H1 (cell line): ENCODE data around the gene LCN12. TPM values are rescaled to one million over a fixed set of nuclear protein-coding genes. Genes with fewer than 3 reads are reported as not detected.
A peak's percentile ranks its signal among the peaks of the same experiment; 100 is the strongest.

Experiments
- CTCF ChIA-PET: fragments of 300-600 bp; sonication (Branson Sonifier 250); formaldehyde crosslinking; loops from one replicate; lab custom pipeline; 2021; ENCODE audit not compliant: partially characterized antibody; lab: Charles Lee
- POLR2A ChIA-PET: fragments of 300-600 bp; sonication (Branson Sonifier 250); formaldehyde crosslinking; loops from one replicate; lab custom pipeline; 2021; ENCODE audit warnings: inconsistent platforms; ENCODE audit not compliant: partially characterized antibody; lab: Charles Lee
- DNase-seq, 2 experiments: peaks; one replicate each; pipeline versions ENCODE4 v3.0.0 to v3.0.0-alpha.2; 2010 to 2022; ENCODE audit warnings: low spot score in 2 of 2, low read depth in 1 of 2, mixed read lengths in 1 of 2
- FAIRE-seq: peaks from 2 replicates; lab custom pipeline; 2011; peaks lifted over from hg19 to GRCh38; lab: Jason Lieb, UNC
- H2AFZ ChIP-seq: 2 replicates; pipeline ENCODE4 v1.8.1; 2012; ENCODE audit warnings: low read length, inconsistent platforms
- H2AK5ac ChIP-seq: 2 replicates; pipeline ENCODE4 v1.6.1; 2013; ENCODE audit warnings: low read depth, low read length
- H2BK120ac ChIP-seq: replicated peaks from 2 replicates; pipeline ENCODE3; 2013; ENCODE audit warnings: low read depth, low read length, inconsistent platforms
- H2BK12ac ChIP-seq: 2 replicates; pipeline ENCODE4 v1.6.1; 2013; ENCODE audit warnings: low read depth, low read length
- H2BK15ac ChIP-seq: 2 replicates; pipeline ENCODE4 v1.6.1; 2013; ENCODE audit warnings: low read length
- H2BK20ac ChIP-seq: 2 replicates; pipeline ENCODE4 v1.6.1; 2013; ENCODE audit warnings: low read length
- H2BK5ac ChIP-seq: 2 replicates; pipeline ENCODE4 v1.6.1; 2013; ENCODE audit warnings: low read depth, low read length
- H3K14ac ChIP-seq: 2 replicates; pipeline ENCODE4 v1.6.1; 2013; ENCODE audit warnings: inconsistent platforms; ENCODE audit not compliant: insufficient read length
- H3K18ac ChIP-seq: 2 replicates; pipeline ENCODE4 v1.6.1; 2013; ENCODE audit warnings: low read length; ENCODE audit errors: extremely low read depth
- H3K23ac ChIP-seq: 2 replicates; pipeline ENCODE4 v1.6.1; 2013; ENCODE audit warnings: inconsistent platforms; ENCODE audit not compliant: insufficient read length
- H3K23me2 ChIP-seq: 2 replicates; pipeline ENCODE4 v1.6.1; 2013; ENCODE audit warnings: low read depth, low read length
- H3K27ac ChIP-seq: 2 replicates; pipeline ENCODE4 v1.6.1; 2011; ENCODE audit warnings: low read depth, low read length, inconsistent platforms
- H3K27me3 ChIP-seq, 4 experiments: replicated peaks in 1 of 4; 1 replicate in 1 of 4; 2 replicates in 3 of 4; pipeline versions ENCODE4 v1.6.1 to v1.8.1; 2011 to 2013; ENCODE audit warnings: low read length in 3 of 4, mild to moderate bottlenecking in 3 of 4, inconsistent platforms in 2 of 4, mixed read lengths in 2 of 4, moderate library complexity in 1 of 4; ENCODE audit not compliant: control insufficient read depth in 3 of 4, insufficient read depth in 3 of 4; ENCODE audit errors: extremely low read depth in 1 of 4
- H3K36me3 ChIP-seq, 4 experiments: 2 replicates each; pipeline versions ENCODE4 v1.6.1 to v1.8.1; 2011 to 2013; ENCODE audit warnings: mild to moderate bottlenecking in 4 of 4, low read length in 3 of 4, moderate library complexity in 2 of 4, control low read depth in 1 of 4, inconsistent platforms in 1 of 4; ENCODE audit not compliant: insufficient read depth in 4 of 4, control insufficient read depth in 2 of 4
- H3K4ac ChIP-seq: replicated peaks from 2 replicates; pipeline ENCODE3; 2013; ENCODE audit warnings: low read length, low read depth, mixed read lengths, inconsistent platforms; ENCODE audit not compliant: insufficient read length
- H3K4me1 ChIP-seq, 4 experiments: replicated peaks in 1 of 4; 1 replicate in 1 of 4; 2 replicates in 3 of 4; pipeline versions ENCODE4 v1.6.1 to v1.8.1; 2011 to 2013; ENCODE audit warnings: low read length in 3 of 4, inconsistent platforms in 2 of 4, mixed read lengths in 1 of 4; ENCODE audit not compliant: insufficient read depth in 4 of 4, control insufficient read depth in 3 of 4
- H3K4me2 ChIP-seq, 2 experiments: 2 replicates each; pipeline versions ENCODE4 v1.6.1 to v1.8.1; 2011 to 2013; ENCODE audit warnings: low read depth in 2 of 2, low read length in 2 of 2, control low read depth in 1 of 2, inconsistent platforms in 1 of 2, mild to moderate bottlenecking in 1 of 2; ENCODE audit not compliant: insufficient read depth in 1 of 2
- H3K4me3 ChIP-seq, 4 experiments: fragments of 200-600, 300-600 bp in 1 of 4; sonication (generic), shearing (Covaris generic), sonication (Bioruptor Twin) in 1 of 4; 2 replicates each; pipeline versions ENCODE4 v1.5.1 to v1.8.1; 2011 to 2016; ENCODE audit warnings: low read length in 4 of 4, low read depth in 3 of 4, control low read depth in 2 of 4, inconsistent platforms in 2 of 4, mild to moderate bottlenecking in 2 of 4, mixed read lengths in 1 of 4, moderate library complexity in 1 of 4; ENCODE audit not compliant: insufficient read depth in 2 of 4; ENCODE audit errors: extremely low read depth in 1 of 4
- H3K56ac ChIP-seq: replicated peaks from 2 replicates; pipeline ENCODE3; 2013; ENCODE audit warnings: low read depth, mild to moderate bottlenecking, mixed read lengths, low read length, inconsistent platforms; ENCODE audit not compliant: insufficient read length
- H3K79me1 ChIP-seq: 2 replicates; pipeline ENCODE4 v1.6.1; 2013; ENCODE audit warnings: low read depth, low read length, control low read depth
- H3K79me2 ChIP-seq, 2 experiments: 2 replicates each; pipeline versions ENCODE4 v1.6.1 to v1.8.1; 2012 to 2013; ENCODE audit warnings: low read length in 2 of 2, mild to moderate bottlenecking in 2 of 2, inconsistent platforms in 1 of 2; ENCODE audit not compliant: insufficient read depth in 2 of 2, control insufficient read depth in 1 of 2
- H3K9ac ChIP-seq, 4 experiments: replicated peaks in 1 of 4; 1 replicate in 1 of 4; 2 replicates in 3 of 4; pipeline versions ENCODE4 v1.6.1 to v1.8.1; 2011 to 2013; ENCODE audit warnings: low read depth in 3 of 4, low read length in 3 of 4, control low read depth in 2 of 4, mild to moderate bottlenecking in 2 of 4, moderate library complexity in 2 of 4, inconsistent platforms in 1 of 4; ENCODE audit errors: extremely low read depth in 1 of 4
- H3K9me3 ChIP-seq, 2 experiments: 2 replicates each; pipeline versions ENCODE4 v1.6.1 to v1.8.1; 2012 to 2013; ENCODE audit warnings: mild to moderate bottlenecking in 2 of 2, moderate library complexity in 2 of 2, control low read depth in 1 of 2, inconsistent platforms in 1 of 2, low read depth in 1 of 2, low read length in 1 of 2, mixed read lengths in 1 of 2; ENCODE audit not compliant: insufficient read depth in 2 of 2
- H4K20me1 ChIP-seq, 2 experiments: replicated peaks in 1 of 2; 2 replicates each; pipeline versions ENCODE3 to v1.8.1; 2011 to 2013; ENCODE audit warnings: inconsistent platforms in 2 of 2, low read length in 2 of 2, mild to moderate bottlenecking in 1 of 2; ENCODE audit not compliant: insufficient read depth in 2 of 2, control insufficient read depth in 1 of 2
- H4K5ac ChIP-seq: 2 replicates; pipeline ENCODE4 v1.6.1; 2013; ENCODE audit warnings: low read length, low read depth, mixed read lengths, inconsistent platforms; ENCODE audit not compliant: insufficient read length
- H4K8ac ChIP-seq: 2 replicates; pipeline ENCODE4 v1.8.0; 2013; ENCODE audit warnings: mild to moderate bottlenecking, moderate library complexity, low read length, inconsistent platforms; ENCODE audit not compliant: insufficient read depth; ENCODE audit errors: extremely low read depth
- H4K91ac ChIP-seq: replicated peaks from 2 replicates; pipeline ENCODE3; 2013; ENCODE audit warnings: low read length, mixed read lengths, inconsistent platforms; ENCODE audit not compliant: insufficient read length
- BACH1 ChIP-seq: IDR thresholded peaks from 2 replicates; pipeline ENCODE4 v1.6.1; 2012; ENCODE audit warnings: low read length, improper control_type of control experiment
- EZH2 ChIP-seq: fragments of 200-600 bp; sonication (generic); IDR thresholded peaks from 2 replicates; pipeline ENCODE4 v1.7.1; 2012; ENCODE audit warnings: low read depth, mild to moderate bottlenecking, moderate library complexity, low read length, inconsistent platforms; ENCODE audit not compliant: severe bottlenecking
- HDAC2 ChIP-seq, 2 experiments: fragments of 300-600 bp in 1 of 2; sonication (generic) in 1 of 2; IDR thresholded peaks; 2 replicates each; pipeline ENCODE4 v1.6.1; 2011 to 2012; ENCODE audit warnings: low read depth in 2 of 2, low read length in 2 of 2, mild to moderate bottlenecking in 2 of 2, moderate library complexity in 2 of 2, borderline replicate concordance in 1 of 2, inconsistent platforms in 1 of 2
- SP4 ChIP-seq: IDR thresholded peaks from 2 replicates; pipeline ENCODE4 v1.6.1; 2012; ENCODE audit warnings: low read length, inconsistent platforms
- WGBS, 2 experiments: shearing (Covaris generic) in 1 of 2; methylation state at CpG; one replicate each; pipeline versions ENCODE4 v1.1.6 to v1.1.7; 2013 to 2015; ENCODE audit warnings: low lambda C conversion rate in 2 of 2, mixed read lengths in 2 of 2, inconsistent platforms in 1 of 2, low coverage in 1 of 2, missing lambda C conversion rate in 1 of 2; ENCODE audit not compliant: insufficient replicate concordance in 2 of 2, insufficient coverage in 1 of 2, insufficient read length in 1 of 2; ENCODE audit errors: extremely low coverage in 1 of 2, missing lambda C conversion rate in 1 of 2; 5-methylcytosine and 5-hydroxymethylcytosine counted together
- polyA plus RNA-seq, 7 experiments: library from polyadenylated mRNA; depleted of rRNA in 3 of 7; stranded (reverse) in 5 of 7; unstranded in 2 of 7; fragments of >200 nt in 5 of 7; fragments of 200-250 nt in 2 of 7; gene quantifications; 1 replicate in 5 of 7; 2 replicates in 1 of 7; 4 replicates in 1 of 7; pipeline versions ENCODE4 v1.2.1 to v1.2.3, GENCODE V29; 2011 to 2013; ENCODE audit warnings: missing spikeins in 2 of 7, mixed read lengths in 2 of 7
- total RNA-seq: library from RNA; stranded (reverse); fragmentation: NEBNext Ultra II Directional; extraction: Animal tissue kit (Norgen Biotek cat#: 25700); gene quantifications from 2 replicates; pipeline ENCODE4 v1.2.1, GENCODE V29; 2021

LCN12 gene
- total and polyA plus RNA-seq, 2 of the 8 experiments (the other 6 are each of a cell fraction or from before 2014, with no cell fraction given) = 1.1 to 1.7 TPM

DNA sequence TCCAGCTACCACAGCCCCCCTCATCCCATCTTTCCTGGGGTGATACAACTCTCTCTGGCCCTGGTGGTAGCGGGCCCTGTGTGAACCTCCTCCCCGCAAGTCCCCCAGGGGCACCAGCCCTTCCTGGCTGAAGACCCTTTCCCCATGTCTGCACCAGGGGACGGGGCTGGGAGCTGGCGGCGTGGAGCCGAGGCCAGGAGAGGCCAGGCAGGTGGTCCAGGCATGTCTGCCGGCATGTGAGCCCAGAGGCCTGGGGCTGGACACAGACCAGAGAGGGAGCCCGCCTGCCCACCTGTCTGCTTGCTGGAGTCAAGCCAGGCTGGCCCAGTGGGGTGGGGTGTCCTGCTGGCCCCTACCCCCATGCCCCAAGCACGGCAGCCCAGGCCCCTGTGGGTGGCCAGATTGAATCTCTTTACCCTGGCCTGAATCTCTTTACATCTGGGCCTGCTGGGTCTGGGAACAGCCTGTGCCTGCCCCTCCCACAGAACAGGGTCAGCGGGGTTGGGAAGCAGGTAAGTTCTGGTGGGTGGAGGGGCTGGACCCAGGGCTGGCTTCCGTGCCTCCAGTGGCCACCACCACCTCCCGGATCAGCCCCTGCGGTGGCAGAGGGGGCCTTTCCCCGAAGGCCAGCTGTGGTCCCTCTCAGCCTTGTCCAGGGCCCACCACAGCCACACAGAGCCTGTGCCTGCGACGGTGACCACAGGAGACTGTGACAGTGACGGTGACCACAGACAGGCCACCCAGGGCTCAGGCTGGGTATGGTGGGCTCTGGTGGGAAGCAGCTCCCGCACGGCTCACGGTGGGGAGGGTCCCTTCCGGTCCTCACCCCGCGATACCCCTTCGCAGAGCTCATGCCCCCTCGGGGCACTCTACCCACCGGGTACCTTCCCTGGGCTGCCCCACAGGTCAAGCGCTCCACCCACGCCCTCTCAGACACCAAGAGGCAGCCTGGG is 7.1 kb downstream of the LCN12 start:
- no peak overlapping the region for H4K91ac ChIP-seq
- DNase-seq (no peak), FAIRE-seq (no peak)
- H3K79me2 ChIP-seq = no peaks in the 10 kb centered on the region
- peaks cover 0 to 2% (median under 1%) of the 10 kb centered on the region in 4 experiments; a peak in 3 of 7 replicates for H3K4me1 ChIP-seq
- WGBS, 2 experiments = 92% methylated on average over 23 of the region's 28 CpGs; no CpG with 5 or more reads in 1 of the 2 experiments
- no peak overlapping the region; the same call in 1 of the 2 replicates for H2BK15ac ChIP-seq
- H4K8ac ChIP-seq = 0 out of 2 replicates have a peak overlapping the region, but pooled peaks have one; percentile 79
- H2BK20ac ChIP-seq = no peak overlapping the region
- no peak overlapping the region for H2AK5ac ChIP-seq
- no peak overlapping the region for H2AFZ ChIP-seq
- H3K79me1 ChIP-seq = no peaks in the 10 kb centered on the region; the same call in 1 of the 2 replicates
- peak overlapping the region; percentile 38 for H3K4ac ChIP-seq
- ChIA-PET CTCF (interaction anchor here (1.2 to 5.6 kb wide), 4 partner anchors 11 to 108 kb away, joined by 4 to 32 read pairs (median 18); partner anchors contain the start of gene PTGDS), POLR2A (interaction anchor here (1.1 to 1.2 kb wide), 3 partner anchors 8 to 112 kb away, joined by 3 read pairs; no protein-coding TSS in a partner anchor)
- H3K56ac ChIP-seq = no peak overlapping the region
- H2BK5ac ChIP-seq = no peak overlapping the region
- no peaks in the 10 kb centered on the region for H3K36me3 ChIP-seq
- no peak overlapping the region for H3K23ac ChIP-seq
- H3K4me2 ChIP-seq = no peak overlapping the region
- H3K18ac ChIP-seq = no peak overlapping the region
- H4K20me1 ChIP-seq = peaks cover 0 to 6% of the 10 kb centered on the region in 2 experiments
- no peak for TF ChIP-seq BACH1
- no peak for TF ChIP-seq HDAC2 (IDR thresholded peaks at IDR 0.05; ENCODE audit: borderline replicate concordance in 1 of 2, low read depth in 2 of 2, low read length in 2 of 2)
- TF ChIP-seq SP4 = no peak
- no peak for TF ChIP-seq EZH2
- H4K5ac ChIP-seq = no peak overlapping the region
- H3K23me2 ChIP-seq = peaks cover 12% of the 10 kb centered on the region; the same call in 1 of the 2 replicates
- H3K14ac ChIP-seq = no peak overlapping the region
- H3K27ac ChIP-seq = no peak overlapping the region; the same call in 1 of the 2 replicates
- H3K27me3 ChIP-seq = no peaks in the 10 kb centered on the region
- H2BK120ac ChIP-seq = no peak overlapping the region
- no peak overlapping the region for H3K4me3 ChIP-seq
- H3K9me3 ChIP-seq = no peaks in the 10 kb centered on the region
- H3K9ac ChIP-seq = no peak overlapping the region
- H2BK12ac ChIP-seq = no peak overlapping the region
